C4-2B (cell line): ENCODE results near the gene DIO3.

Experiments used
- ZFX ChIP-seq: fragments of 450-650 bp; IDR thresholded peaks from 2 replicates; pipeline ENCODE4 v1.6.1; 2017
- TF ChIP-seq, protein P1 (sequence below): fragments of 450-650 bp; conservative IDR thresholded peaks from 2 replicates; pipeline ENCODE4 v1.5.1; 2017; ENCODE audit warnings: mild to moderate bottlenecking

- TF ChIP-seq, protein P1, sequence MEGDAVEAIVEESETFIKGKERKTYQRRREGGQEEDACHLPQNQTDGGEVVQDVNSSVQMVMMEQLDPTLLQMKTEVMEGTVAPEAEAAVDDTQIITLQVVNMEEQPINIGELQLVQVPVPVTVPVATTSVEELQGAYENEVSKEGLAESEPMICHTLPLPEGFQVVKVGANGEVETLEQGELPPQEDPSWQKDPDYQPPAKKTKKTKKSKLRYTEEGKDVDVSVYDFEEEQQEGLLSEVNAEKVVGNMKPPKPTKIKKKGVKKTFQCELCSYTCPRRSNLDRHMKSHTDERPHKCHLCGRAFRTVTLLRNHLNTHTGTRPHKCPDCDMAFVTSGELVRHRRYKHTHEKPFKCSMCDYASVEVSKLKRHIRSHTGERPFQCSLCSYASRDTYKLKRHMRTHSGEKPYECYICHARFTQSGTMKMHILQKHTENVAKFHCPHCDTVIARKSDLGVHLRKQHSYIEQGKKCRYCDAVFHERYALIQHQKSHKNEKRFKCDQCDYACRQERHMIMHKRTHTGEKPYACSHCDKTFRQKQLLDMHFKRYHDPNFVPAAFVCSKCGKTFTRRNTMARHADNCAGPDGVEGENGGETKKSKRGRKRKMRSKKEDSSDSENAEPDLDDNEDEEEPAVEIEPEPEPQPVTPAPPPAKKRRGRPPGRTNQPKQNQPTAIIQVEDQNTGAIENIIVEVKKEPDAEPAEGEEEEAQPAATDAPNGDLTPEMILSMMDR = no peak
- TF ChIP-seq ZFX = no peak
Measured at GRCh38 chr14:101561897-101562490, 699 bp downstream of the DIO3 start.
